WTC11 (cell line): ENCODE results near the gene ORAI1. TPM values are rescaled to one million over a fixed set of nuclear protein-coding genes. Genes with fewer than 3 reads are reported as not detected.

Experiments
- ATAC-seq: fragments of 200-7000 bp; cut with Tn5 transposase; 2 replicates; pipeline ENCODE4 v1.10.0; 2021; ENCODE audit warnings: mild to moderate bottlenecking, moderate library complexity
- CTCF ChIA-PET: fragments of 300-600 bp; sonication (Branson Sonifier 250); formaldehyde crosslinking; loops from one replicate; lab custom pipeline; 2021; ENCODE audit warnings: antibody characterized with exemption; lab: Charles Lee
- POLR2A ChIA-PET: fragments of 350-600 bp; sonication (Branson Sonifier 250); formaldehyde crosslinking; loops from one replicate; lab custom pipeline; 2021; ENCODE audit warnings: antibody characterized with exemption; lab: Charles Lee
- DNase-seq: peaks from one replicate; pipeline ENCODE4 v3.0.0; 2021; ENCODE audit warnings: low spot score
- H3K27ac Mint-ChIP-seq: 2 replicates; pipeline ENCODE4 v1.8.0; 2021; ENCODE audit warnings: mixed read lengths
- H3K27me3 Mint-ChIP-seq: 2 replicates; pipeline ENCODE4 v1.8.0; 2021; ENCODE audit warnings: low read depth, mild to moderate bottlenecking, moderate library complexity, mixed read lengths
- H3K36me3 Mint-ChIP-seq: 2 replicates; pipeline ENCODE4 v1.8.0; 2021; ENCODE audit warnings: mixed read lengths
- H3K4me1 Mint-ChIP-seq: 2 replicates; pipeline ENCODE4 v1.8.0; 2022; ENCODE audit warnings: mixed read lengths
- H3K4me3 Mint-ChIP-seq: 2 replicates; pipeline ENCODE4 v1.8.0; 2021; ENCODE audit warnings: mild to moderate bottlenecking, moderate library complexity, mixed read lengths
- H3K9me3 Mint-ChIP-seq: 2 replicates; pipeline ENCODE4 v1.8.0; 2021; ENCODE audit warnings: mixed read lengths
- CREB1 ChIP-seq: sonication (generic); formaldehyde crosslinking; IDR thresholded peaks from 2 replicates; pipeline ENCODE4 v1.8.0; 2023; ENCODE audit warnings: mild to moderate bottlenecking, missing genetic modification reagents
- ELF4 ChIP-seq: sonication (generic); formaldehyde crosslinking; IDR thresholded peaks from 2 replicates; pipeline ENCODE4 v1.8.1; 2022; ENCODE audit warnings: low read depth, mild to moderate bottlenecking, moderate library complexity, missing genetic modification reagents
- ETV6 ChIP-seq: sonication (generic); formaldehyde crosslinking; IDR thresholded peaks from 2 replicates; pipeline ENCODE4 v1.8.1; 2022; ENCODE audit warnings: mild to moderate bottlenecking, missing genetic modification reagents
- FOXK1 ChIP-seq: sonication (generic); formaldehyde crosslinking; IDR thresholded peaks from 2 replicates; pipeline ENCODE4 v1.8.0; 2022; ENCODE audit warnings: mild to moderate bottlenecking, moderate library complexity, missing genetic modification reagents
- JAZF1 ChIP-seq: fragments of 250-450 bp; sonication (Bioruptor Pico); IDR thresholded peaks from 2 replicates; pipeline ENCODE4 v1.9.0; 2021; ENCODE audit warnings: moderate library complexity, mild to moderate bottlenecking, inconsistent platforms
- JUN ChIP-seq: sonication (generic); formaldehyde crosslinking; IDR thresholded peaks from 2 replicates; pipeline ENCODE4 v1.8.0; 2023; ENCODE audit warnings: mild to moderate bottlenecking, missing genetic modification reagents
- MXD4 ChIP-seq: fragments of 250-450 bp; sonication (Bioruptor Pico); IDR thresholded peaks from 2 replicates; pipeline ENCODE4 v1.8.0; 2021; ENCODE audit warnings: mild to moderate bottlenecking, moderate library complexity, borderline replicate concordance
- NFYB ChIP-seq: sonication (generic); formaldehyde crosslinking; conservative IDR thresholded peaks from 2 replicates; pipeline ENCODE4 v1.8.0; 2022; ENCODE audit warnings: low read depth, missing genetic modification reagents
- TCF7 ChIP-seq: sonication (generic); formaldehyde crosslinking; IDR thresholded peaks from 2 replicates; pipeline ENCODE4 v1.8.0; 2022; ENCODE audit warnings: mild to moderate bottlenecking, low read depth, missing genetic modification reagents, moderate library complexity
- TEAD1 ChIP-seq: sonication (generic); formaldehyde crosslinking; IDR thresholded peaks from 2 replicates; pipeline ENCODE4 v1.8.0; 2022; ENCODE audit warnings: mild to moderate bottlenecking, missing genetic modification reagents
- TEAD4 ChIP-seq: sonication (generic); formaldehyde crosslinking; IDR thresholded peaks from 2 replicates; pipeline ENCODE4 v1.8.0; 2022; ENCODE audit warnings: mild to moderate bottlenecking, missing genetic modification reagents
- ZBTB21 ChIP-seq: sonication (generic); formaldehyde crosslinking; IDR thresholded peaks from 2 replicates; pipeline ENCODE4 v1.8.1; 2023; ENCODE audit warnings: mild to moderate bottlenecking, missing genetic modification reagents, borderline replicate concordance
- ZNF219 ChIP-seq: sonication (generic); formaldehyde crosslinking; IDR thresholded peaks from 2 replicates; pipeline ENCODE4 v1.8.0; 2023; ENCODE audit warnings: missing genetic modification reagents, mild to moderate bottlenecking, borderline replicate concordance
- ZNF423 ChIP-seq: fragments of 250-450 bp; sonication (Bioruptor Pico); IDR thresholded peaks from 2 replicates; pipeline ENCODE4 v2.1.2; 2022; ENCODE audit warnings: mild to moderate bottlenecking, moderate library complexity
- ZNF532 ChIP-seq: fragments of 250-450 bp; sonication (Bioruptor Pico); IDR thresholded peaks from 2 replicates; pipeline ENCODE4 v1.9.0; 2021; ENCODE audit warnings: mild to moderate bottlenecking, borderline replicate concordance
- total RNA-seq: library from RNA; stranded (reverse); gene quantifications from 3 replicates; pipeline ENCODE4 v1.2.3, GENCODE V29; 2021
- TF ChIP-seq, protein P1 (sequence below): sonication (generic); formaldehyde crosslinking; IDR thresholded peaks from 2 replicates; pipeline ENCODE4 v1.8.1; 2023; ENCODE audit warnings: mild to moderate bottlenecking, missing genetic modification reagents
- TF ChIP-seq, protein P2 (sequence below): sonication (generic); formaldehyde crosslinking; conservative IDR thresholded peaks from 2 replicates; pipeline ENCODE4 v1.8.1; 2023; ENCODE audit warnings: mild to moderate bottlenecking, low read depth, missing genetic modification reagents, moderate library complexity
- TF ChIP-seq, protein P3 (sequence below): sonication (generic); formaldehyde crosslinking; IDR thresholded peaks from 2 replicates; pipeline ENCODE4 v1.8.1; 2023; ENCODE audit warnings: mild to moderate bottlenecking, moderate library complexity, missing genetic modification reagents
- TF ChIP-seq, protein P4 (sequence below): fragments of 250-450 bp; sonication (Bioruptor Pico); IDR thresholded peaks from 2 replicates; pipeline ENCODE4 v1.9.0; 2021; ENCODE audit warnings: mild to moderate bottlenecking
- TF ChIP-seq, protein P5 (sequence below): sonication (generic); formaldehyde crosslinking; IDR thresholded peaks from 2 replicates; pipeline ENCODE4 v1.8.1; 2022; ENCODE audit warnings: low read depth, missing genetic modification reagents, borderline replicate concordance

ORAI1 gene
- total RNA-seq, 1 experiment from 2014 or later, result 27.7 TPM

- no peak overlapping the region; the same call in 1 of the 2 replicates for H3K27ac Mint-ChIP-seq
- CTCF ChIA-PET, result interaction anchor here (1.0 to 2.4 kb wide), 5 partner anchors 24 to 246 kb away, joined by 3 to 6 read pairs (median 4); partner anchors contain the start of gene TMEM120B
Observed at GRCh38 chr12:121688966-121689365, 62.6 kb downstream of the ORAI1 start.

GRCh38 chr12:121689430-121689829 lies 63.1 kb downstream of the ORAI1 start:
- CTCF ChIA-PET, result interaction anchor here (1.1 to 2.4 kb wide), 3 partner anchors 23 to 105 kb away, joined by 3 to 6 read pairs (median 4); partner anchors contain the start of gene TMEM120B
- H3K9me3 Mint-ChIP-seq, result no peaks in the 10 kb centered on the region
- H3K36me3 Mint-ChIP-seq, result no peaks in the 10 kb centered on the region
- peaks cover 5% of the 10 kb centered on the region; the same call in 1 of the 2 replicates for H3K4me1 Mint-ChIP-seq
- no peak overlapping the region for H3K4me3 Mint-ChIP-seq
- TF ChIP-seq CREB1 (CRISPR knock-in tag), result no peak
- TF ChIP-seq ELF4 (CRISPR knock-in tag), result no peak
- no peak for TF ChIP-seq ZNF423
- TF ChIP-seq, protein P1, sequence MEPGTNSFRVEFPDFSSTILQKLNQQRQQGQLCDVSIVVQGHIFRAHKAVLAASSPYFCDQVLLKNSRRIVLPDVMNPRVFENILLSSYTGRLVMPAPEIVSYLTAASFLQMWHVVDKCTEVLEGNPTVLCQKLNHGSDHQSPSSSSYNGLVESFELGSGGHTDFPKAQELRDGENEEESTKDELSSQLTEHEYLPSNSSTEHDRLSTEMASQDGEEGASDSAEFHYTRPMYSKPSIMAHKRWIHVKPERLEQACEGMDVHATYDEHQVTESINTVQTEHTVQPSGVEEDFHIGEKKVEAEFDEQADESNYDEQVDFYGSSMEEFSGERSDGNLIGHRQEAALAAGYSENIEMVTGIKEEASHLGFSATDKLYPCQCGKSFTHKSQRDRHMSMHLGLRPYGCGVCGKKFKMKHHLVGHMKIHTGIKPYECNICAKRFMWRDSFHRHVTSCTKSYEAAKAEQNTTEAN, result no peak
- TF ChIP-seq, protein P2, sequence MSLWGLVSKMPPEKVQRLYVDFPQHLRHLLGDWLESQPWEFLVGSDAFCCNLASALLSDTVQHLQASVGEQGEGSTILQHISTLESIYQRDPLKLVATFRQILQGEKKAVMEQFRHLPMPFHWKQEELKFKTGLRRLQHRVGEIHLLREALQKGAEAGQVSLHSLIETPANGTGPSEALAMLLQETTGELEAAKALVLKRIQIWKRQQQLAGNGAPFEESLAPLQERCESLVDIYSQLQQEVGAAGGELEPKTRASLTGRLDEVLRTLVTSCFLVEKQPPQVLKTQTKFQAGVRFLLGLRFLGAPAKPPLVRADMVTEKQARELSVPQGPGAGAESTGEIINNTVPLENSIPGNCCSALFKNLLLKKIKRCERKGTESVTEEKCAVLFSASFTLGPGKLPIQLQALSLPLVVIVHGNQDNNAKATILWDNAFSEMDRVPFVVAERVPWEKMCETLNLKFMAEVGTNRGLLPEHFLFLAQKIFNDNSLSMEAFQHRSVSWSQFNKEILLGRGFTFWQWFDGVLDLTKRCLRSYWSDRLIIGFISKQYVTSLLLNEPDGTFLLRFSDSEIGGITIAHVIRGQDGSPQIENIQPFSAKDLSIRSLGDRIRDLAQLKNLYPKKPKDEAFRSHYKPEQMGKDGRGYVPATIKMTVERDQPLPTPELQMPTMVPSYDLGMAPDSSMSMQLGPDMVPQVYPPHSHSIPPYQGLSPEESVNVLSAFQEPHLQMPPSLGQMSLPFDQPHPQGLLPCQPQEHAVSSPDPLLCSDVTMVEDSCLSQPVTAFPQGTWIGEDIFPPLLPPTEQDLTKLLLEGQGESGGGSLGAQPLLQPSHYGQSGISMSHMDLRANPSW (CRISPR knock-in tag), result no peak
- TF ChIP-seq ZBTB21 (CRISPR knock-in tag), result no peak
- TF ChIP-seq TCF7, result no peak
- no peak for TF ChIP-seq ZNF532
- no peak for TF ChIP-seq NFYB (CRISPR knock-in tag)
- no peak for TF ChIP-seq TEAD1 (CRISPR knock-in tag)
- TF ChIP-seq, protein P3, sequence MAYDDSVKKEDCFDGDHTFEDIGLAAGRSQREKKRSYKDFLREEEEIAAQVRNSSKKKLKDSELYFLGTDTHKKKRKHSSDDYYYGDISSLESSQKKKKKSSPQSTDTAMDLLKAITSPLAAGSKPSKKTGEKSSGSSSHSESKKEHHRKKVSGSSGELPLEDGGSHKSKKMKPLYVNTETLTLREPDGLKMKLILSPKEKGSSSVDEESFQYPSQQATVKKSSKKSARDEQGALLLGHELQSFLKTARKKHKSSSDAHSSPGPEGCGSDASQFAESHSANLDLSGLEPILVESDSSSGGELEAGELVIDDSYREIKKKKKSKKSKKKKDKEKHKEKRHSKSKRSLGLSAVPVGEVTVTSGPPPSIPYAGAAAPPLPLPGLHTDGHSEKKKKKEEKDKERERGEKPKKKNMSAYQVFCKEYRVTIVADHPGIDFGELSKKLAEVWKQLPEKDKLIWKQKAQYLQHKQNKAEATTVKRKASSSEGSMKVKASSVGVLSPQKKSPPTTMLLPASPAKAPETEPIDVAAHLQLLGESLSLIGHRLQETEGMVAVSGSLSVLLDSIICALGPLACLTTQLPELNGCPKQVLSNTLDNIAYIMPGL, result no peak
- no peak for TF ChIP-seq TEAD4
- no peak for TF ChIP-seq JAZF1
- TF ChIP-seq ZNF219, result no peak
- TF ChIP-seq ETV6 (CRISPR knock-in tag), result no peak
- no peak for TF ChIP-seq FOXK1
- TF ChIP-seq JUN (CRISPR knock-in tag), result no peak
- no peak for TF ChIP-seq MXD4 (CRISPR knock-in tag)
- TF ChIP-seq, protein P4, sequence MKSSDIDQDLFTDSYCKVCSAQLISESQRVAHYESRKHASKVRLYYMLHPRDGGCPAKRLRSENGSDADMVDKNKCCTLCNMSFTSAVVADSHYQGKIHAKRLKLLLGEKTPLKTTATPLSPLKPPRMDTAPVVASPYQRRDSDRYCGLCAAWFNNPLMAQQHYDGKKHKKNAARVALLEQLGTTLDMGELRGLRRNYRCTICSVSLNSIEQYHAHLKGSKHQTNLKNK, result no peak
- ATAC-seq (no peak), DNase-seq (no peak)
- POLR2A ChIA-PET, result no interaction called here
- H3K27me3 Mint-ChIP-seq, result no peaks in the 10 kb centered on the region
- H3K27ac Mint-ChIP-seq, result no peak overlapping the region

More at GRCh38 chr12:121688966-121689365, 62.6 kb downstream of the ORAI1 start:
- H3K9me3 Mint-ChIP-seq, result no peaks in the 10 kb centered on the region
- TF ChIP-seq, protein P5, sequence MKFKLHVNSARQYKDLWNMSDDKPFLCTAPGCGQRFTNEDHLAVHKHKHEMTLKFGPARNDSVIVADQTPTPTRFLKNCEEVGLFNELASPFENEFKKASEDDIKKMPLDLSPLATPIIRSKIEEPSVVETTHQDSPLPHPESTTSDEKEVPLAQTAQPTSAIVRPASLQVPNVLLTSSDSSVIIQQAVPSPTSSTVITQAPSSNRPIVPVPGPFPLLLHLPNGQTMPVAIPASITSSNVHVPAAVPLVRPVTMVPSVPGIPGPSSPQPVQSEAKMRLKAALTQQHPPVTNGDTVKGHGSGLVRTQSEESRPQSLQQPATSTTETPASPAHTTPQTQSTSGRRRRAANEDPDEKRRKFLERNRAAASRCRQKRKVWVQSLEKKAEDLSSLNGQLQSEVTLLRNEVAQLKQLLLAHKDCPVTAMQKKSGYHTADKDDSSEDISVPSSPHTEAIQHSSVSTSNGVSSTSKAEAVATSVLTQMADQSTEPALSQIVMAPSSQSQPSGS (CRISPR knock-in tag), result no peak
- peaks cover 5% of the 10 kb centered on the region; the same call in 1 of the 2 replicates for H3K4me1 Mint-ChIP-seq
- H3K27me3 Mint-ChIP-seq, result no peaks in the 10 kb centered on the region
- DNase-seq, result no peak
- no peak for ATAC-seq
- H3K36me3 Mint-ChIP-seq, result no peaks in the 10 kb centered on the region
- POLR2A ChIA-PET, result no interaction called here
- H3K4me3 Mint-ChIP-seq, result no peak overlapping the region
